ENCODE data around the gene ASB10.

ASB10 gene

DNA sequence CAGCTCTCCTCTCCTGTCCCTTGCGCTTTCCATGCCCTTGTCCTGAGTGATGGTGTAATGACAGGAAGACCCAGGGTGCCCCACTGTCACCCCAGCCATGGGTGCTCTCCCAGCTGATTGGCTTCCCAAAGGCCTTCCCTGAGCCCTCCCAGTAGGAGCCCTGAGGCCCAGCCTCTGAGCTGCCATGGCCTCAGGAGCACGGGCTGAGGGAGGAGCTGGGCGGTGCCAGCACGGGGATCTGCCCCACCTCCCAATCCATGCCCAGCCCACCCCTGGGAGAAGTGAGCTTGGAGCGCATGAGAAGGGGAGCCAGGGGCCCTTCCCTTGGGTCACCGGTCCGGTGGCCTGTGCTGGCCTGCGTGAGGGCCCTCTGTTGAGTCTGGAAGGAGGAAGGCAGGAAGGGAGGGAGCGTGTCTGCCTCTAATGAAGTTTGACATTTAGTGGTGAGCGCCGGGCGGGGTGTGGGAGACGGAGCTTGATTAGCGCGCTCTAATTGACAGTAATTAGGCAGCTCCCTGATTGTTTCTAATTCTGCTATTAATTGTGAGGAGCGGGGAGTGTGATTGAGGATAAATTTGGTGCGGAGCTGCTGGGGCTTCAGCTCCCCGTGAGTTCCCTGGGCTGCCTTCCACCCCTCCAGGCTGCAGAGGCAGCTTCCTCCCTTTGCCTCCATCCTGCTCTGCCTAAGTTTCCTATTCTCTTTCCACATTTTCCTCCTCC lies 47.8 kb downstream of the ASB10 start:
- H3K9me2 ChIP-seq (replicated peaks; ENCODE audit: insufficient read depth, low read length): no peaks in the 10 kb centered on the region
- no peak overlapping the region for H2AFZ ChIP-seq (ENCODE audit: low read depth, low read length, severe bottlenecking)
- H4K20me1 ChIP-seq (ENCODE audit: low read depth, low read length): no peaks in the 10 kb centered on the region
- no peak overlapping the region for H3K27ac ChIP-seq (ENCODE audit: low read depth, low read length)
- H3K79me2 ChIP-seq (ENCODE audit: insufficient read depth, low read length): no peaks in the 10 kb centered on the region
- no peaks in the 10 kb centered on the region for H3K36me3 ChIP-seq (ENCODE audit: low read length)
- no peaks in the 10 kb centered on the region for H3K27me3 ChIP-seq (ENCODE audit: low read length)
- no peak for TF ChIP-seq EZH2phosphoT487 (conservative IDR thresholded peaks at IDR 0.05; ENCODE audit: low read length)
- TF ChIP-seq, protein P1, sequence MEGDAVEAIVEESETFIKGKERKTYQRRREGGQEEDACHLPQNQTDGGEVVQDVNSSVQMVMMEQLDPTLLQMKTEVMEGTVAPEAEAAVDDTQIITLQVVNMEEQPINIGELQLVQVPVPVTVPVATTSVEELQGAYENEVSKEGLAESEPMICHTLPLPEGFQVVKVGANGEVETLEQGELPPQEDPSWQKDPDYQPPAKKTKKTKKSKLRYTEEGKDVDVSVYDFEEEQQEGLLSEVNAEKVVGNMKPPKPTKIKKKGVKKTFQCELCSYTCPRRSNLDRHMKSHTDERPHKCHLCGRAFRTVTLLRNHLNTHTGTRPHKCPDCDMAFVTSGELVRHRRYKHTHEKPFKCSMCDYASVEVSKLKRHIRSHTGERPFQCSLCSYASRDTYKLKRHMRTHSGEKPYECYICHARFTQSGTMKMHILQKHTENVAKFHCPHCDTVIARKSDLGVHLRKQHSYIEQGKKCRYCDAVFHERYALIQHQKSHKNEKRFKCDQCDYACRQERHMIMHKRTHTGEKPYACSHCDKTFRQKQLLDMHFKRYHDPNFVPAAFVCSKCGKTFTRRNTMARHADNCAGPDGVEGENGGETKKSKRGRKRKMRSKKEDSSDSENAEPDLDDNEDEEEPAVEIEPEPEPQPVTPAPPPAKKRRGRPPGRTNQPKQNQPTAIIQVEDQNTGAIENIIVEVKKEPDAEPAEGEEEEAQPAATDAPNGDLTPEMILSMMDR (IDR thresholded peaks at IDR 0.05; ENCODE audit: insufficient read depth, low read length, poor library complexity, severe bottlenecking): no peak
- H3K9me3 ChIP-seq (ENCODE audit: insufficient read depth, low read length): no peaks in the 10 kb centered on the region
- no peak overlapping the region for H3K4me2 ChIP-seq (ENCODE audit: low read depth, low read length, poor library complexity, severe bottlenecking)
- H3F3A ChIP-seq (ENCODE audit: insufficient read depth): no peaks in the 10 kb centered on the region
- no peak overlapping the region for H3K4me3 ChIP-seq (ENCODE audit: insufficient read depth, low read length, poor library complexity, severe bottlenecking)
- H3K9ac ChIP-seq (ENCODE audit: low read length): no peak overlapping the region

DNA sequence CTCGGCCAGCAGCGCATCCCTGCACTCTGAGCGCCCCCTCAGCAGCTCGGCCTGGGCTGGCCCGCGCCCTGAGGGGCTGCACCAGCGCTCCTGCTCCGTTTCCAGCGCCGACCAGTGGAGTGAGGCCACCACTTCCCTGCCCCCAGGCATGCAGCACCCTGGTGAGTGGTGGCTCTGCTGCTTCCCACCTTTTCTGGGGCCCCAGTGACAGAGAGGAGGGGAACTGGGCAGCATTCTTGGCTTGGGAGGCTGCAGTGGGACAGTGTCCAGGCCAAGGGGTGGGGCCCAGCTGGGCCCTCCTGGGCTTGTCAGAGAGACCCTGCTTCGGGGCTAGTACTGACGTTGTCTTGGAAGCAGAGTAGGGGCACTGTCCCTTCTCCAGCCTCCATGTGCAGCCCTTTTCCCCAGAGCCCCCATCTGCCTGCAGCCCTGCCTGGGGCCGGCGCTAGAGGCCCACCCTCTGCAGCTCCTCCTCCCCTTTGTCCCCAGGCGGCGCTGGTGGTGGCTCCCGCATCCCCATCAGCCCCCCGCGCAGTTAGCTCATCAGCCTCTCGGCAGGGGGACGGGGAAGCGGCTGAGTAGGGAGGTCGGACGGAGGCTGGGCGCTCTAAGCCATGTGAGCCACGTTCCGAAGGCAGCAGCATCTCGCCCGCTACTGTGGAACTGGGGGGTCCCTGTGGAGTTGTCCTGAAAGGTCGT lies 48.7 kb downstream of the ASB10 start:
- Histone ChIP-seq H4K20me1 (ENCODE audit: low read depth, low read length) (no peaks in the 10 kb centered on the region), H2AFZ (ENCODE audit: low read depth, low read length, severe bottlenecking) (no peak overlapping the region), H3K79me2 (ENCODE audit: insufficient read depth, low read length) (no peaks in the 10 kb centered on the region), H3K9ac (ENCODE audit: low read length) (no peak overlapping the region), H3K4me3 (ENCODE audit: insufficient read depth, low read length, poor library complexity, severe bottlenecking) (no peak overlapping the region), H3K9me2 (replicated peaks; ENCODE audit: insufficient read depth, low read length) (no peaks in the 10 kb centered on the region), H3K27me3 (ENCODE audit: low read length) (no peaks in the 10 kb centered on the region), H3K4me2 (ENCODE audit: low read depth, low read length, poor library complexity, severe bottlenecking) (no peak overlapping the region), H3K9me3 (ENCODE audit: insufficient read depth, low read length) (no peaks in the 10 kb centered on the region), H3K27ac (ENCODE audit: low read depth, low read length) (no peak overlapping the region), H3K36me3 (ENCODE audit: low read length) (no peaks in the 10 kb centered on the region), H3F3A (ENCODE audit: insufficient read depth) (no peaks in the 10 kb centered on the region)
- no peak for TF ChIP-seq EZH2phosphoT487 (conservative IDR thresholded peaks at IDR 0.05; ENCODE audit: low read length)
- TF ChIP-seq, protein P1 (IDR thresholded peaks at IDR 0.05; ENCODE audit: insufficient read depth, low read length, poor library complexity, severe bottlenecking): no peak

DNA sequence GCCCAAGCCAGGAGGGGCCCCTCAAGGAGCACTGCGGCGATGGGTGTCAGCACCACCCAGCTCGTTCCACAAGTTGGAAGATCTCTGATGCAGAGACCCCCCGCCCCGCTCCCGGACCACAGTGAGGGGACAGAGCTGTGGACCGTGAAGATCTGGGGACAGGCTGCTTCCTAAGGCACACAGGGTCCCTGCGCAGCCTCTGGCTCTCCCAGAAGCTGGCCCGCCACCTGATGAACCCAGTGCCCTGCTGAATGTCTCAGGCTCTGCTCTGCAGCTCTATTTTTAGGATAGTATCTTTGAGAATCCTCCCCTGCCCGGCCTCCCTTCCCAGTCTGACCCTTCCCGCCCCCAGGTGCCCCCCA lies 49.3 kb downstream of the ASB10 start:
- Histone ChIP-seq H3K9me2 (replicated peaks; ENCODE audit: insufficient read depth, low read length) (no peaks in the 10 kb centered on the region), H3K9me3 (ENCODE audit: insufficient read depth, low read length) (no peaks in the 10 kb centered on the region), H3K4me3 (ENCODE audit: insufficient read depth, low read length, poor library complexity, severe bottlenecking) (no peak overlapping the region), H3K27ac (ENCODE audit: low read depth, low read length) (no peak overlapping the region), H3K9ac (ENCODE audit: low read length) (no peak overlapping the region), H3K36me3 (ENCODE audit: low read length) (no peaks in the 10 kb centered on the region), H4K20me1 (ENCODE audit: low read depth, low read length) (no peaks in the 10 kb centered on the region), H3K27me3 (ENCODE audit: low read length) (no peaks in the 10 kb centered on the region), H3K79me2 (ENCODE audit: insufficient read depth, low read length) (no peaks in the 10 kb centered on the region), H3F3A (ENCODE audit: insufficient read depth) (no peaks in the 10 kb centered on the region), H2AFZ (ENCODE audit: low read depth, low read length, severe bottlenecking) (no peak overlapping the region), H3K4me2 (ENCODE audit: low read depth, low read length, poor library complexity, severe bottlenecking) (no peak overlapping the region)
- TF ChIP-seq, protein P1 (IDR thresholded peaks at IDR 0.05; ENCODE audit: insufficient read depth, low read length, poor library complexity, severe bottlenecking): no peak
- no peak for TF ChIP-seq EZH2phosphoT487 (conservative IDR thresholded peaks at IDR 0.05; ENCODE audit: low read length)

All from SU-DHL-6 (cell line).